ENCODE measurements around the gene SMARCAL1. TPM values are rescaled to one million over a fixed set of nuclear protein-coding genes. Genes with fewer than 3 reads are reported as not detected.

SMARCAL1 gene
- total and polyA plus RNA-seq, 9 of the 15 experiments (the other 6 are each of a cell fraction or from before 2014, with no cell fraction given), result 8.2 to 27.9 (median 12.4) TPM

DNA sequence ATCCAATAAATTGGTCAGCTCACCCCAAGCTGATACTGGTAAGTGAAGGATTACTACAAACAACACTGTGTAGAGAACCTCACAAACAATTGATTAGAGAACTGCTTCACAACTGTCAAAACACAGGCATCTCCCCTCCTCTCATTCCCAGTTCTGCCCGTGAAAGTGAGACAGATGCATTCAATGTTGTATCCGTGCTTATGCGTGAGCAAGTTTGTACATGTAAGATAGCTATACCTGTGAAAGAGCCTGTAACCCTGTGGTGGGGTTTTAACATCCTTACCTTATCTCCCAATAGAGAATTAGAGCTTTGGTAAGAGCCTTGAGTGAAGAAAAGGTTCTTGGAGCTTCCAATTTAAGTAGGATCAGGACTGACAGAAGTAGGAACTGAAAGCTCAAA, 49.1 kb upstream of the SMARCAL1 start:
- WGBS (ENCODE audit: insufficient coverage, low coverage, missing lambda C conversion rate), result 0% methylated on average over 2 of the region's 3 CpGs
- no peak overlapping the region for H2AFZ ChIP-seq (ENCODE audit: low read depth, low read length)
- H3K79me2 ChIP-seq (ENCODE audit: control insufficient read depth, insufficient read depth, low read length), result no peaks in the 10 kb centered on the region
- H3K4me2 ChIP-seq (ENCODE audit: insufficient read depth, low read length), result no peak overlapping the region
- no peak overlapping the region for H3K27ac ChIP-seq (ENCODE audit: extremely low read depth, low read depth, low read length)
- no peaks in the 10 kb centered on the region for H4K20me1 ChIP-seq (replicated peaks; ENCODE audit: control insufficient read depth, insufficient read depth, low read length)
- FAIRE-seq, result no peak
- no peaks in the 10 kb centered on the region; a peak in 1 of 5 replicates for H3K27me3 ChIP-seq (ENCODE audit: control insufficient read depth in 2 of 2, insufficient read depth in 2 of 2, low read length in 2 of 2)
- TF ChIP-seq CREBBP (IDR thresholded peaks at IDR 0.05; ENCODE audit: low read depth, low read length) (no peak), THAP7 (CRISPR knock-in tag; IDR thresholded peaks at IDR 0.05) (no peak), KAT2B (IDR thresholded peaks at IDR 0.05; ENCODE audit: low read depth, low read length) (no peak), NONO (IDR thresholded peaks at IDR 0.05; ENCODE audit: low read depth in 2 of 2, low read length in 1 of 2) (no peak), ZFP30 (CRISPR knock-in tag; IDR thresholded peaks at IDR 0.05; ENCODE audit: borderline replicate concordance) (no peak), TCF7 (IDR thresholded peaks at IDR 0.05; ENCODE audit: borderline replicate concordance) (no peak), TGIF2 (CRISPR knock-in tag; IDR thresholded peaks at IDR 0.05) (no peak), TFAM (CRISPR knock-in tag; conservative IDR thresholded peaks at IDR 0.05) (no peak), BHLHE40 (IDR thresholded peaks at IDR 0.05; ENCODE audit: low read length) (no peak)
- TF ChIP-seq, protein P1, sequence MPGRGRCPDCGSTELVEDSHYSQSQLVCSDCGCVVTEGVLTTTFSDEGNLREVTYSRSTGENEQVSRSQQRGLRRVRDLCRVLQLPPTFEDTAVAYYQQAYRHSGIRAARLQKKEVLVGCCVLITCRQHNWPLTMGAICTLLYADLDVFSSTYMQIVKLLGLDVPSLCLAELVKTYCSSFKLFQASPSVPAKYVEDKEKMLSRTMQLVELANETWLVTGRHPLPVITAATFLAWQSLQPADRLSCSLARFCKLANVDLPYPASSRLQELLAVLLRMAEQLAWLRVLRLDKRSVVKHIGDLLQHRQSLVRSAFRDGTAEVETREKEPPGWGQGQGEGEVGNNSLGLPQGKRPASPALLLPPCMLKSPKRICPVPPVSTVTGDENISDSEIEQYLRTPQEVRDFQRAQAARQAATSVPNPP (IDR thresholded peaks at IDR 0.05; ENCODE audit: borderline replicate concordance, insufficient read depth, insufficient read length), result no peak
- DNase-seq (ENCODE audit: extremely low read depth in 1 of 4, low spot score in 3 of 4), result no peak
- H3K36me3 ChIP-seq (ENCODE audit: control insufficient read depth, insufficient read depth, low read length), result no peaks in the 10 kb centered on the region
- intact Hi-C loops (cut with micrococcal nuclease), result no loop called here
- CTCF ChIA-PET (ENCODE audit: low intra/inter-chr PET ratio), result no interaction called here
- no peak overlapping the region for H3K9ac ChIP-seq (ENCODE audit: insufficient read depth in 1 of 2, low read depth in 2 of 2, low read length in 2 of 2)
- no peak overlapping the region for H3K4me3 ChIP-seq
- in situ Hi-C loops (cut with MboI), result no loop called here
- H3K4me1 ChIP-seq (replicated peaks in 1 of 2; ENCODE audit: control insufficient read depth in 2 of 2, insufficient read depth in 2 of 2, low read length in 2 of 2), result no peaks in the 10 kb centered on the region
- no peaks in the 10 kb centered on the region for H3K9me3 ChIP-seq (replicated peaks; ENCODE audit: control insufficient read depth, insufficient read depth, low read depth, low read length)
- POLR2A ChIA-PET, result interaction anchor here (0.6 kb wide), 2 partner anchors 9 to 253 kb away, joined by 3 to 5 read pairs; partner anchors contain the start of gene MARCHF4
- BruUV-seq (replicated peaks), result no TSS peak
- H3K9me1 ChIP-seq (ENCODE audit: control insufficient read depth, insufficient read depth, low read length), result no peaks in the 10 kb centered on the region
- ATAC-seq, result no peak

All from K562 (cell line).